ENCODE data around the gene TLE2.

DNA sequence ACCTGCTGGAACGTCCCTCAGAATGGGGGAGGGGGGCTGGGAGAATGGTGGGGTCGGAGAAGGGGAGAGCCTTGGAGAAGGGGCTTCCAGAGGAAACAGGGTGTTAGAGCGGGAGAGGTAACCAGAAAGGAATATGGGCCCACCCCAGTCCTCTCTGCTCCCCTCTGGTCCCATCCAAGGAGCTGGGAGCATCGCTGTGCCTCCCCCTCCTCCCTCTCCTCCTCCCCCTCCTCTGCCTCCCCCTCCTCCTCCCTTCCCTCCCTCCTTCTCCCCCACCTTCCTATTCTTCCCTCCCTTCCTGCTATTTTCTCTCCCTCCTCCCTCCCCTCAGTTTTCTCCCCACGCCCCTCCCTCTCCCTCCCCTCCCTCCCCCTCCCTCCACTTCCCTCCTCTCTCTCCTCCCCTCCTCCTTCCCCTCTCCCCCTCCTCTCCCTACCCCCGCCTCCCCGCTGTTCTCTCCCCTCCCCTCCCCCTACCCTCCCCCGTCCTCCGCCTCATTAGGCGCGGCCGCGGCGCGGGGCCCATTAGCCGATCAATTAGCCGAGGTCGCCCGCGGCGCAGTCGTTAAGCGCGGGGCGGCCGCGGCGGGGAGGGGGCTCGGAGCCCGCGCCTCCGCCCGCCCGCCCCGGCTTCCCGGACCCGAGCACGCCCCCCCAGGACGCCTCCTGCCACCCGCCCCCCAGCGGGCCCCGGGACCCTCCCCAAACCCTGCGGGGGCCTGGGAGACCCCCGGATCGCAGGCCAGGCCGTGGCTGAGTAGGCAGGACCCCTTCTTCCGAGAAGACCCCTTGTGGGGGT lies 17.8 kb upstream of the TLE2 start:
- TF ChIP-seq, protein P1, sequence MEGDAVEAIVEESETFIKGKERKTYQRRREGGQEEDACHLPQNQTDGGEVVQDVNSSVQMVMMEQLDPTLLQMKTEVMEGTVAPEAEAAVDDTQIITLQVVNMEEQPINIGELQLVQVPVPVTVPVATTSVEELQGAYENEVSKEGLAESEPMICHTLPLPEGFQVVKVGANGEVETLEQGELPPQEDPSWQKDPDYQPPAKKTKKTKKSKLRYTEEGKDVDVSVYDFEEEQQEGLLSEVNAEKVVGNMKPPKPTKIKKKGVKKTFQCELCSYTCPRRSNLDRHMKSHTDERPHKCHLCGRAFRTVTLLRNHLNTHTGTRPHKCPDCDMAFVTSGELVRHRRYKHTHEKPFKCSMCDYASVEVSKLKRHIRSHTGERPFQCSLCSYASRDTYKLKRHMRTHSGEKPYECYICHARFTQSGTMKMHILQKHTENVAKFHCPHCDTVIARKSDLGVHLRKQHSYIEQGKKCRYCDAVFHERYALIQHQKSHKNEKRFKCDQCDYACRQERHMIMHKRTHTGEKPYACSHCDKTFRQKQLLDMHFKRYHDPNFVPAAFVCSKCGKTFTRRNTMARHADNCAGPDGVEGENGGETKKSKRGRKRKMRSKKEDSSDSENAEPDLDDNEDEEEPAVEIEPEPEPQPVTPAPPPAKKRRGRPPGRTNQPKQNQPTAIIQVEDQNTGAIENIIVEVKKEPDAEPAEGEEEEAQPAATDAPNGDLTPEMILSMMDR (IDR thresholded peaks at IDR 0.05): no peak
- TF ChIP-seq POLR2A (IDR thresholded peaks at IDR 0.05): no peak
